H9 (cell line): Measurements from ENCODE around the gene CENPP. TPM values are rescaled to one million over a fixed set of nuclear protein-coding genes. Genes with fewer than 3 reads are reported as not detected.

Experiments used
- DNase-seq: peaks from one replicate; pipeline ENCODE4 v3.0.0-alpha.2; 2017
- H2AFZ ChIP-seq: one replicate; pipeline ENCODE4 v1.6.1; 2013; ENCODE audit warnings: mild to moderate bottlenecking, low read length, control low read depth, moderate library complexity
- H2AK5ac ChIP-seq: 2 replicates; pipeline ENCODE4 v1.6.1; 2013; ENCODE audit warnings: low read length, control low read depth, mixed read lengths; ENCODE audit not compliant: insufficient read length
- H2BK120ac ChIP-seq: one replicate; pipeline ENCODE4 v1.6.1; 2013; ENCODE audit warnings: low read depth, mild to moderate bottlenecking, low read length, control low read depth, inconsistent platforms; ENCODE audit not compliant: poor library complexity, severe bottlenecking
- H2BK12ac ChIP-seq: 2 replicates; pipeline ENCODE4 v1.6.1; 2013; ENCODE audit warnings: low read length, control low read depth, mixed read lengths, low read depth; ENCODE audit not compliant: insufficient read length
- H2BK15ac ChIP-seq: 2 replicates; pipeline ENCODE4 v1.6.1; 2013; ENCODE audit warnings: low read depth, low read length, control low read depth
- H2BK20ac ChIP-seq: one replicate; pipeline ENCODE4 v1.6.1; 2013; ENCODE audit warnings: low read depth, mild to moderate bottlenecking, low read length, control low read depth, inconsistent platforms; ENCODE audit not compliant: poor library complexity, severe bottlenecking
- H2BK5ac ChIP-seq: 2 replicates; pipeline ENCODE4 v1.6.1; 2013; ENCODE audit warnings: low read length, control low read depth, mixed read lengths; ENCODE audit not compliant: insufficient read length
- H3K14ac ChIP-seq: 2 replicates; pipeline ENCODE4 v1.6.1; 2013; ENCODE audit warnings: low read length, control low read depth; ENCODE audit not compliant: insufficient read depth
- H3K18ac ChIP-seq: 2 replicates; pipeline ENCODE4 v1.6.1; 2013; ENCODE audit warnings: low read depth, mild to moderate bottlenecking, mixed read lengths, low read length, control low read depth; ENCODE audit not compliant: insufficient read length
- H3K23ac ChIP-seq: 2 replicates; pipeline ENCODE4 v1.6.1; 2013; ENCODE audit warnings: low read length, control low read depth, mixed read lengths, low read depth; ENCODE audit not compliant: insufficient read length
- H3K23me2 ChIP-seq: 2 replicates; pipeline ENCODE4 v1.6.1; 2013; ENCODE audit warnings: low read depth, mild to moderate bottlenecking, mixed read lengths, low read length, control low read depth; ENCODE audit not compliant: insufficient read length, poor library complexity, severe bottlenecking
- H3K27ac ChIP-seq: 2 replicates; pipeline ENCODE4 v1.5.1; 2013; ENCODE audit warnings: low read length, control low read depth, mixed read lengths, low read depth; ENCODE audit not compliant: insufficient read length
- H3K27me3 ChIP-seq: 2 replicates; pipeline ENCODE4 v1.6.1; 2013; ENCODE audit warnings: low read length, control low read depth, inconsistent platforms; ENCODE audit not compliant: insufficient read depth
- H3K4ac ChIP-seq: 2 replicates; pipeline ENCODE4 v1.6.1; 2013; ENCODE audit warnings: low read depth, mild to moderate bottlenecking, control low read depth, inconsistent platforms, low read length, moderate library complexity
- H3K4me1 ChIP-seq: 2 replicates; pipeline ENCODE4 v1.6.1; 2013; ENCODE audit warnings: low read length, control low read depth, inconsistent platforms; ENCODE audit not compliant: insufficient read depth
- H3K4me2 ChIP-seq: 2 replicates; pipeline ENCODE4 v1.6.1; 2013; ENCODE audit warnings: low read length, control low read depth, mixed read lengths; ENCODE audit not compliant: insufficient read length, insufficient read depth
- H3K56ac ChIP-seq: 2 replicates; pipeline ENCODE4 v1.6.1; 2013; ENCODE audit warnings: low read depth, mild to moderate bottlenecking, mixed read lengths, low read length, control low read depth; ENCODE audit not compliant: insufficient read length
- H3K79me1 ChIP-seq: 2 replicates; pipeline ENCODE4 v1.6.1; 2013; ENCODE audit warnings: low read depth, mild to moderate bottlenecking, moderate library complexity, low read length, control low read depth, inconsistent platforms; ENCODE audit not compliant: insufficient read depth, poor library complexity, severe bottlenecking
- H3K79me2 ChIP-seq: 2 replicates; pipeline ENCODE4 v1.6.1; 2013; ENCODE audit warnings: low read length, control low read depth, inconsistent platforms; ENCODE audit not compliant: insufficient read depth
- H3K9ac ChIP-seq: 2 replicates; pipeline ENCODE4 v1.6.1; 2013; ENCODE audit warnings: low read length, control low read depth, mixed read lengths; ENCODE audit not compliant: insufficient read length; ENCODE audit errors: extremely low read depth
- H3K9me3 ChIP-seq: one replicate; pipeline ENCODE4 v1.6.1; 2013; ENCODE audit warnings: low read depth, low read length, inconsistent platforms; ENCODE audit not compliant: control insufficient read depth
- H3T11ph ChIP-seq: one replicate; pipeline ENCODE4 v1.6.1; 2013; ENCODE audit warnings: mild to moderate bottlenecking, low read length, control low read depth, inconsistent platforms
- H4K20me1 ChIP-seq: one replicate; pipeline ENCODE4 v1.6.1; 2013; ENCODE audit not compliant: control insufficient read depth, insufficient read length, insufficient read depth
- H4K5ac ChIP-seq: 2 replicates; pipeline ENCODE4 v1.6.1; 2013; ENCODE audit warnings: low read depth, mild to moderate bottlenecking, mixed read lengths, low read length, control low read depth; ENCODE audit not compliant: insufficient read length
- H4K8ac ChIP-seq: replicated peaks from 2 replicates; pipeline ENCODE4 v1.6.1; 2013; ENCODE audit warnings: low read length, control low read depth, mixed read lengths, low read depth; ENCODE audit not compliant: insufficient read length
- H4K91ac ChIP-seq: 2 replicates; pipeline ENCODE4 v1.6.1; 2013; ENCODE audit warnings: low read depth, mild to moderate bottlenecking, moderate library complexity, mixed read lengths, low read length, control low read depth; ENCODE audit not compliant: insufficient read length
- H3K27ac Mint-ChIP-seq, 3 experiments: 2 replicates in 2 of 3; 3 replicates in 1 of 3; pipeline ENCODE4 v1.8.0; 2020 to 2021; ENCODE audit warnings: mixed read lengths in 3 of 3, mild to moderate bottlenecking in 1 of 3, moderate library complexity in 1 of 3
- H3K27me3 Mint-ChIP-seq: 2 replicates; pipeline ENCODE4 v1.8.0; 2021; ENCODE audit warnings: low read depth, mild to moderate bottlenecking, moderate library complexity, mixed read lengths
- H3K36me3 Mint-ChIP-seq, 3 experiments: 2 replicates in 2 of 3; 3 replicates in 1 of 3; pipeline ENCODE4 v1.8.0; 2020 to 2021; ENCODE audit warnings: low read depth in 3 of 3, mixed read lengths in 3 of 3; ENCODE audit not compliant: insufficient read depth in 1 of 3
- H3K4me1 Mint-ChIP-seq, 2 experiments: 2 replicates each; pipeline ENCODE4 v1.8.0; 2020; ENCODE audit warnings: mixed read lengths in 2 of 2
- H3K4me3 Mint-ChIP-seq, 2 experiments: 2 replicates in 1 of 2; 3 replicates in 1 of 2; pipeline ENCODE4 v1.8.0; 2020 to 2021; ENCODE audit warnings: mild to moderate bottlenecking in 2 of 2, mixed read lengths in 2 of 2, moderate library complexity in 1 of 2
- H3K9me3 Mint-ChIP-seq, 2 experiments: 2 replicates in 1 of 2; 3 replicates in 1 of 2; pipeline ENCODE4 v1.8.0; 2020; ENCODE audit warnings: mild to moderate bottlenecking in 2 of 2, mixed read lengths in 2 of 2, moderate library complexity in 1 of 2
- CTCF ChIP-seq: fragments of 200-600 bp; sonication (generic); conservative IDR thresholded peaks from 3 replicates; pipeline ENCODE4 v1.8.0; 2021; ENCODE audit warnings: antibody characterized with exemption, mild to moderate bottlenecking
- WGBS: extraction: QIAGEN DNeasy Blood & Tissue Kit; methylation state at CpG from one replicate; pipeline ENCODE4 v1.1.7; 2013; ENCODE audit warnings: missing lambda C conversion rate, low lambda C conversion rate, mixed read lengths; ENCODE audit not compliant: insufficient read length; ENCODE audit errors: extremely low coverage; 5-methylcytosine and 5-hydroxymethylcytosine counted together
- total RNA-seq: library from RNA; stranded (reverse); gene quantifications from 2 replicates; pipeline ENCODE4 v1.2.1, GENCODE V29; 2021

CENPP gene
- total RNA-seq, 1 experiment from 2014 or later: 9.1 TPM

GRCh38 chr9:92504881-92505280, 179.1 kb downstream of the CENPP start:
- no peaks in the 10 kb centered on the region for H3K36me3 Mint-ChIP-seq
- H3K4me3 Mint-ChIP-seq: no peak overlapping the region
- Histone ChIP-seq H3K4me1 (peaks cover 2% of the 10 kb centered on the region; the same call in 1 of the 2 replicates), H2AK5ac (no peak overlapping the region), H2BK20ac (no peak overlapping the region), H2AFZ (no peak overlapping the region), H3K27ac (no peak overlapping the region), H3K4me2 (no peak overlapping the region), H4K91ac (no peak overlapping the region), H2BK5ac (no peak overlapping the region), H4K5ac (no peak overlapping the region), H3K79me1 (no peaks in the 10 kb centered on the region), H3K23me2 (no peaks in the 10 kb centered on the region), H3K9ac (no peak overlapping the region), H3K4ac (no peak overlapping the region), H3K56ac (no peak overlapping the region), H3K23ac (no peak overlapping the region), H2BK12ac (no peak overlapping the region), H3K27me3 (no peaks in the 10 kb centered on the region), H3K79me2 (no peaks in the 10 kb centered on the region), H3T11ph (no peak overlapping the region), H4K8ac (no peak overlapping the region), H3K14ac (no peak overlapping the region), H3K9me3 (no peaks in the 10 kb centered on the region), H4K20me1 (no peaks in the 10 kb centered on the region), H2BK15ac (no peak overlapping the region), H3K18ac (no peak overlapping the region), H2BK120ac (no peak overlapping the region)
- TF ChIP-seq CTCF: no peak
- peaks cover 10 to 16% of the 10 kb centered on the region in 2 experiments for H3K4me1 Mint-ChIP-seq
- H3K27ac Mint-ChIP-seq: peak overlapping the region in 1 of 3 experiments; percentile 17; a peak in 2 of 7 replicates
- H3K9me3 Mint-ChIP-seq: no peaks in the 10 kb centered on the region
- DNase-seq: no peak
- no CpG with 5 or more reads among the region's 2 CpGs for WGBS
- no peaks in the 10 kb centered on the region for H3K27me3 Mint-ChIP-seq
